ENCODE data around the gene GRAMD1A.

DNA sequence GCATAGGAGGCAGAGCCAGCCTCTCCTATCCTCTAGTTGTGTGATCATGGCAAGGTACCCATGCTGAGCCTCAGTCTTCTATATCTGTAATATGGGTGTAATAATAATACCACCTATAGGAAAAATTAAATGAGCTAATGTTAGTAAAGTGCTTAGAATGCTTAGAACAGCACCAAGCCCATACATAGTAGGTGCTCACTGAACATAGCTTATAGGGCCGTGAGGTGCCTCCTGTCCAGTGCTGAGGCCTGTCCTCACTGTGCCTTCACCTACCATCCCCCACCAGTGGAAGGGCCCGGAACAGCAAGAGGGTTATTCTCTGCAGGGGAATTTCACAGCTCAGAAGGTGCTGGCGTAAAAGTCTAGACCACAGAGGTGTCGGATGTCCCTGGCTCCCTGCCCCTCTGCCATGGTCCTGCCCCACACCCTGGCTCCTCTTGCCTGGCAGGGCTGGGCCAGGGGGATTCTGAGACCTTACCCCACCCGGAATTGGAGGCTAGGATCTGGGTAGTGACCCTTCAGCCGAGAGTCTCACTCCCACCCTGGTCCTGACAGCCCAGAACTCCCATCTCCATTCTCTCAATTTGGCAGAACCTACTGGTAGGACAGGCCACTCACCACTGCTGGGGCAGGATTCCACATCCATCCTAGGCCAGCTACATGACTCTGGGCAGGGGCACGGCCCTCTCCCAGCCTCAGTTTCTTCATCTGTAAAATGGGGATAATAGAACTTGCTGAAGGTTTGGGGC lies 27.9 kb downstream of the GRAMD1A start:
- TF ChIP-seq CTCF (IDR thresholded peaks at IDR 0.05 in 2 of 3, conservative IDR thresholded peaks at IDR 0.05 in 1 of 3; ENCODE audit: borderline replicate concordance in 1 of 3, insufficient read depth in 1 of 3, low read depth in 2 of 3, low read length in 2 of 3) (no peak), REST (IDR thresholded peaks at IDR 0.05; ENCODE audit: low read depth) (no peak)
